ENCODE measurements around the gene P3R3URF. TPM values are rescaled to one million over a fixed set of nuclear protein-coding genes. Genes with fewer than 3 reads are reported as not detected.
"Not testable (repeated sequence)": the region's sequence is repeated elsewhere in the genome, so short reads cannot be mapped to it uniquely, and the experiment has no call there.

The P3R3URF gene
- polyA plus RNA-seq, result not detected

DNA sequence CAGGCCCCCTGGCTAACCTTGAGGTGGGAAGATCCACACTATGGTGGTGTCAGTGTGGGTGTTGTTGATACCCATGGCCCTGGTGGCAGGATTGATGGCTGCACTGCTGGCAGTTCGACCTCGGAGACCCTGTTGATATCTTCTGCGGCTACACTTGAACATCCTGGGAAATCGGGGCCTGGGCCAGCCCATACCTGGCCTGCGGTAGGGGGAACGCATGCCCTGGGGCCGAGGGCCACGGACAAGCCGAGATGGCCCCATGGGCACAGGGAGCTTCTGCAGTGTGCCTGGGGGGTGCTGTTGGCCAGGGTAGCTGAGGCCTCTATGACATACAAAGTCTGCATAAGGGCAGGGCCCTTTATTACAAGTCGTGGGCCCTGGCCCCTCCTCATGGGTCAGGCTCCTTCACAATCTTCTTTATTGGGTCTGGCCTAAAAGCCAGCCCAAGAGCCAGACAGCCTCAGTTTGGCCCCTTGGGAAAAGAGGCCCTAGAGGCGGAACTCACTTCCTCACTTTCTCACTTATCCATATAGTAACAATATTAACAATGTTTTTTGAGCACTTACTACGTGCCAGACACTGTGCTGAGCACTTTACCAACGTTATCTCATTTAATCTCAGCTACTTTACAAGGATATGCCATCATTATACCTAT lies at the start of gene P3R3URF:
Gene P3R3URF, minus strand, starts transcription at position 278 of the 655 bp plus-strand sequence. Its CDS starts 17 bp downstream, at position 261.
- no peak within 1 kb of the TSS for H3K27ac Mint-ChIP-seq
- H3K4me3 Mint-ChIP-seq, result no peak within 1 kb of the TSS
- peaks cover 0 to 1% (median 0%) of the 10 kb centered on the region in 6 donors for H3K9me3 Mint-ChIP-seq
- peaks cover 0 to 4% (median 2%) of the 10 kb centered on the region in 3 donors for H3K27me3 Mint-ChIP-seq (ENCODE audit: low read depth in 3 of 3)
- no peaks in the 10 kb centered on the region for H3K4me1 Mint-ChIP-seq
- DNase-seq, result no peak
- H3K36me3 Mint-ChIP-seq, result no peaks in the 10 kb centered on the region

DNA sequence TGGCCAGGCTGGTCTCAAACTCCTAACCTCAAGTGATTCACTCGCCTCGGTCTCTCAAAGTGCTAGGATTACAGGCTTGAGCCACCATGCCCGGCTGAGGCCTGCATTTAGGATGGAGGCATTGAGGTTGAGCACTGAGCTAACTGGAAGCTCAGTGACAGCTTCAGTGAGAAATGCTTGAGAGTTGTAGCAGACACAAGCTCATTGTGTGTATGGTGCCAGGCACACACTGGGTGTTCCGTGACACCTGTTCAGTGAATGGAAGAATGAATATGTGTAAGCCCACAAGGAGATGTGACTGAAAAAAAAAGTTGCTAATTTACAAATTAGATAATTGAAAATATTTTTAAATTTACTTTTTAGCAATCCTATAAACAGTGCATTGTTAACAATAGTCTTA lies 48.7 kb upstream of the P3R3URF start:
- peaks cover 0 to 6% (median 2%) of the 10 kb centered on the region in 3 donors for H3K27me3 Mint-ChIP-seq (ENCODE audit: low read depth in 3 of 3)
- H3K4me1 Mint-ChIP-seq, result peaks cover 0 to 2% of the 10 kb centered on the region in 2 donors
- no peak overlapping the region for H3K27ac Mint-ChIP-seq

DNA sequence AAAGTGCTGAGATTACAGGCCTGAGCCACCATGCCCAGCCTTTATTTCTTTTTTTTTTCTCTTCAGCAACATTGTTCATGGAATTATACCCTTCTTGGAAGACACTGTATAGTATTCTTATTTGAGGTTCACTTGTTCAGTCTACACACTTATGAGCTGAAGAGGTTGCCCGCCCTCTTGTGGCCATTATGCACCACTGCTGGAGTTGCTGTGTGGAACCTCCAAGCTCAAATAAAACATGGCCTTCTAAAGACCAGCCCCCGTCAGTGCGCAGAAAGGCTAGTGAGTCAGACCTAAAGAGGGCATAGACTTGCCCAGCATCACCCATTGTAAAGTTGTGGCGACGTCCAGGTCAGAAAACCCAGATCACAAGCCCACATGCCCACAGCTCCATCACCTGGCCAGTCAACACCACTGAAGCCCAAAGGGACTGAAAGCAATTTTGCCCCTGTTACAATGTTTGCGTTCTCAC lies 47.2 kb upstream of the P3R3URF start:
- H3K4me3 Mint-ChIP-seq, result no peak overlapping the region
- peaks cover 0 to 6% (median 2%) of the 10 kb centered on the region in 3 donors for H3K27me3 Mint-ChIP-seq (ENCODE audit: low read depth in 3 of 3)
- no peaks in the 10 kb centered on the region for H3K9me3 Mint-ChIP-seq
- peak overlapping the region in 1 of 6 donors; percentile 19 for H3K27ac Mint-ChIP-seq
- peak; percentile 38 to 54 (median 41) for DNase-seq
- H3K4me1 Mint-ChIP-seq, result peaks cover 0 to 2% of the 10 kb centered on the region in 2 donors
- no peaks in the 10 kb centered on the region for H3K36me3 Mint-ChIP-seq

More for the DNA sequence above, 48.7 kb upstream of the P3R3URF start:
- DNase-seq, result no peak
- Mint-ChIP-seq H3K9me3 (no peaks in the 10 kb centered on the region), H3K4me3 (no peak overlapping the region), H3K36me3 (no peaks in the 10 kb centered on the region)

DNA sequence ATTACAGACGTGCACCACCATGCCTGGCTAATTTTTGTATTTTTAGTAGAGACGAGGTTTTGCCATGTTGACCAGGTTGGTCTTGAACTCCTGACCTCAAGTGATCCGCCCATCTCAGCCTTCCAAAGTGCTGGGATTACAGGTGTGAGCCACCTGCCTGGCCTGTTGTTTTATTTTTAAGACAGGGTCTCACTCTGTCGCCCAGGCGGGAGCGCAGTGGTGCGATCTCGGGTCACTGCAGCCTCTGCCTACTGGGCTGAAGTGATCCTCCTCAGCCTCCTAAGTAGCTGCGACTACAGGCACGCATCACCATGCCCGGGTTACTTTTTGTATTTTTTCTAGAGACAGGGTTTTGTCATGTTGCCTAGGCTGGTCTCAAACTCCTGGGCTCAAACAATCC lies 46.8 kb upstream of the P3R3URF start:
- not testable (repeated sequence) for H3K27me3 Mint-ChIP-seq (ENCODE audit: low read depth in 3 of 3); H3K4me3 Mint-ChIP-seq

DNA sequence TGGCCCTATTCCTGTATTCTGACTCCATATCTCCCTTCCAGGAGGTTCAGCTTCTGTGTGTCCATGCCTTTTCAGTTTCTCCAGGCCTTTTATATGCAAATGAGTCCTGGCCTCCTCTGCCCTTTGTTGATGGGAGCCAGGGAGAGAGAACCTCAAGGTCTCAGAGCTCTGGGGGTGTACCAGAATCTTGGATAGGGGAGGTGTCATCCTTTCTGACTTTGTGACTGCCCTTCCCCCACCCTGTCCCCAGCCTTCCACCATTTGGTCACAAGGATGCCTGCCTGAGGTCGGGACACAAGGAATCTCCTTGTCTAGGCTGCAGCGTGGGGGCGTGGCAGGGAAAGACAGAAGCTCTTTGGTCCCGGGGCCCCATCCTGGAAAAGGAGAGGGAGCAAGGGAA lies 45.5 kb upstream of the P3R3URF start:
- peaks cover 0 to 2% of the 10 kb centered on the region in 2 donors for H3K4me1 Mint-ChIP-seq
- no peaks in the 10 kb centered on the region for H3K36me3 Mint-ChIP-seq
- no peak for DNase-seq
- no peaks in the 10 kb centered on the region for H3K9me3 Mint-ChIP-seq
- H3K4me3 Mint-ChIP-seq, result no peak overlapping the region
- H3K27me3 Mint-ChIP-seq (ENCODE audit: low read depth in 3 of 3), result peaks cover 0 to 6% (median 0%) of the 10 kb centered on the region in 3 donors
- no peak overlapping the region for H3K27ac Mint-ChIP-seq

More for the DNA sequence above, 46.8 kb upstream of the P3R3URF start:
- not testable (repeated sequence) for DNase-seq, H3K4me1 Mint-ChIP-seq, H3K9me3 Mint-ChIP-seq, H3K27ac Mint-ChIP-seq, H3K36me3 Mint-ChIP-seq

DNA sequence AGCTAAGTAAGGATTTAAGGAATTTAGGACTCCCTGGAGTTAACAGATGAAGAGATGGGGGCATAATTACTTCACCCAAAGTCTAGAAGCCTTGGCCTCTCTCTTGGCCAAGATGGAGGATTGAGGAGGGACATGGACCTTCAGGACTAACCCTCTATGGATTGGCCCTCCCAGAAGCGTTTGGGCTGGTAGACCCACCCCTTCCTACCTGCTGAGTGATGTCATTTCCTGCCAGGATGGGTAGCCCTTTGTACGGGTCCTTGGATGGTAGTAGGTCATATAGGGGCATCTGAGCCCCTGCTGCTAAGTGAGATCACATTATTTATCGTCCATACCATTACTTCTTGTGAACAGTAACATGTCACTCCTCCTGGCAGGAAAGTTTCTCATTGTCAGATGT lies 44.5 kb upstream of the P3R3URF start:
- no peak overlapping the region for H3K27ac Mint-ChIP-seq
- H3K4me3 Mint-ChIP-seq, result no peak overlapping the region

DNA sequence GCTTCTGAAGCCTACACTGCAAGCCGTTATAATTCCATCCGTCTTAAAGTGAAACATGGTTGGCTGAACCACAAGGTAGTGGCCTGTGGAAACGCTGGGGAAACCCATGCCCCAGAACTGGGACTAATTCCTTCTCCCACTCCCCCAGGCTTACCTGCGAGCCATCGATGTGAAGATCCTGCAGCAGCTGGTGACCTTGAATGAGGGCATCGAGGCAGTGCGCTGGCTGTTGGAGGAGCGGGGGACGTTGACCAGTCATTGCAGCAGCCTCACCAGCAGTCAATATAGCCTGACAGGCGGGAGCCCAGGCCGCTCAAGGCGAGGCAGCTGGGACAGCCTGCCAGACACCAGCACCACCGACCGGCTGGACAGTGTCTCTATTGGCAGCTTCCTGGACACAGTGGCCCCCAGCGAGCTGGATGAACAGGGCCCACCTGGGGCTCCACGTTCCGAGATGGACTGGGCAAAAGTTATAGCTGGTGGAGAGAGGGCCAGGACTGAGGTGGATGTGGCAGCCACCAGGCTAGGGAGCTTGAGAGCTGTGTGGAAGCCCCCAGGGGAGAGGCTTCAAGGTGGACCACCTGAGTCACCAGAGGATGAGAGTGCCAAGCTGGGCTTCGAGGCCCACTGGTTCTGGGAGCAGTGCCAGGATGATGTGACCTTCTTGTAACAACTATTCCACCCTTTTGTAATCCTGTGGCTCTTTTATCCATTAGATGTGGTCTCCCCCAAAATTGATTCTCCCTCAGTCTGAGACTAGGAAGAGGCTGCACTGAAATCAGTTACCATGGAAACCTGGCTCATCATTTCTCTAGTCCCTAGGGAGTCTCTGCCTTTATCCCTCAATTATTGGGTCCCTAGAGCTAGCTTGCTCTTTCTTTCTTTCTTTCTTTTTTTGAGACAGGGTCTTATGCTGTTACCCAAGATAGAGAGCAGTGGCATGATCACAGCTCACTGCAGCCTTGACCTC lies 43.5 kb upstream of the P3R3URF start:
- Mint-ChIP-seq H3K9me3 (no peaks in the 10 kb centered on the region), H3K27me3 (ENCODE audit: low read depth in 3 of 3) (peaks cover 0 to 6% (median 0%) of the 10 kb centered on the region in 3 donors), H3K36me3 (no peaks in the 10 kb centered on the region), H3K4me1 (peaks cover 0 to 2% of the 10 kb centered on the region in 2 donors), H3K27ac (no peak overlapping the region), H3K4me3 (no peak overlapping the region)
- DNase-seq, result no peak

More for the DNA sequence above, 44.5 kb upstream of the P3R3URF start:
- no peak for DNase-seq
- peaks cover 0 to 6% (median 0%) of the 10 kb centered on the region in 3 donors for H3K27me3 Mint-ChIP-seq (ENCODE audit: low read depth in 3 of 3)
- H3K4me1 Mint-ChIP-seq, result peaks cover 0 to 2% of the 10 kb centered on the region in 2 donors
- H3K9me3 Mint-ChIP-seq, result no peaks in the 10 kb centered on the region
- H3K36me3 Mint-ChIP-seq, result no peaks in the 10 kb centered on the region

DNA sequence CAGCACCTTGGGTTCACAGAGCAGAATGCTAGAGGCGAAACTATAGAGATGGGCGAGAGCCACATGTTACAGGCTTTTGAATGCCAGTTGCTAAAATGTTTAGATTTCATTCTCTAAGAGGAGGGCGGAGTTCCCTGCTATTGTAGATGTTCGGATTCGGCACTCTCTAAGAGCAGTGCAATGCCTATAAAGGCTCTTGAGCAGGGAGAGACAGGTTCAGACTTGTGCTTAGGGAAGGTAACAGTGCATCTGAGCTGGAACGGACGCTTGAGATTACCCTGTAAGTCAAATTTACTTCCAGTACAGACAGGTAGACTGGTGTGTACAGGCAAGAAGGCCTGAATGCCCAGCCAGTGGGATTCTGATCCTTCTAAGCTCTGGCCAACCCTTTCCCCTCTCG lies 42.2 kb upstream of the P3R3URF start:
- Mint-ChIP-seq H3K9me3 (no peaks in the 10 kb centered on the region), H3K36me3 (no peaks in the 10 kb centered on the region), H3K27me3 (ENCODE audit: low read depth in 3 of 3) (peaks cover 0 to under 1% (median 0%) of the 10 kb centered on the region in 3 donors), H3K4me3 (no peak overlapping the region), H3K4me1 (no peaks in the 10 kb centered on the region), H3K27ac (no peak overlapping the region)
- DNase-seq, result no peak

DNA sequence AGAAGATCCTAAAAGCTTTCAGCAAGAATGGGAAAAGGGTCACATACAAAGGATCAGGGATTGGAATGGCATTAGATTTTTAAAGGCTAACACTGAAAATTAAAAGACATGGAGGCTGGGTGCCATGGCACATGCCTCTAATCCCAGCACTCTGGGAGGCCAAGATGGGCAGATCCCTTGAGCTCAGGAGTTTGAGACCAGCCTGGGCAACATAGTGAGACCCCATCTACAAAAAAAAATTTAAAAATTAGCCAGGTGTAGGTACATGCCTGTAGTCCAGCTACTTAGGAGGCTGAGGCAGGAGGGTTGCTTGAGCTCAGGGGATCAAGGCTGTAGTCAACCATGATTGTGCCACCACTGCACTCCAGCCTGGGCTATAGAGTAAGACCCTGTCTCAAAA lies 39.2 kb upstream of the P3R3URF start:
- Mint-ChIP-seq H3K27ac (no peak overlapping the region), H3K4me3 (no peak overlapping the region), H3K27me3 (ENCODE audit: low read depth in 3 of 3) (no peaks in the 10 kb centered on the region), H3K9me3 (no peaks in the 10 kb centered on the region), H3K36me3 (no peaks in the 10 kb centered on the region), H3K4me1 (no peaks in the 10 kb centered on the region)
- DNase-seq, result no peak

DNA sequence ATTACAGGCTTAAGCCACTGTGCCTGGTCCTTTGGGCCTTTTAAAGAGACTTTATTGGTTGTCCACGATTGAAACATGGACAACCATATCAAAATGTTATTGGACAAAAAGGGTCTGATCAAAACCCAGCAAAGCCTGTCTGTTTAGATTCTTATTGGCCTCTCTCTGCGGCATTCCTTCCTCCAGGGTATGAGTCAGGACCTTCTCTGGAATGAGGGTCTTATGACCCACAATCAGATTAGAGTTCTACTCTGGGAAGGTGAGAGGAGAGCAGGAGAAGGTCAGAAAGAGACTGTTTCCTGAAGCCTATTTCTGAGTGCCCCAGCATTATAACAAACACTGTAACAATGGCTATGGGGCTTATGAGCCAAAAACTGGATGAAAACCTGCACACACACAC lies 34.8 kb upstream of the P3R3URF start:
- Mint-ChIP-seq H3K27ac (no peak overlapping the region), H3K36me3 (no peaks in the 10 kb centered on the region), H3K9me3 (no peaks in the 10 kb centered on the region), H3K4me1 (no peaks in the 10 kb centered on the region), H3K27me3 (ENCODE audit: low read depth in 3 of 3) (no peaks in the 10 kb centered on the region), H3K4me3 (no peak overlapping the region)
- no peak for DNase-seq

DNA sequence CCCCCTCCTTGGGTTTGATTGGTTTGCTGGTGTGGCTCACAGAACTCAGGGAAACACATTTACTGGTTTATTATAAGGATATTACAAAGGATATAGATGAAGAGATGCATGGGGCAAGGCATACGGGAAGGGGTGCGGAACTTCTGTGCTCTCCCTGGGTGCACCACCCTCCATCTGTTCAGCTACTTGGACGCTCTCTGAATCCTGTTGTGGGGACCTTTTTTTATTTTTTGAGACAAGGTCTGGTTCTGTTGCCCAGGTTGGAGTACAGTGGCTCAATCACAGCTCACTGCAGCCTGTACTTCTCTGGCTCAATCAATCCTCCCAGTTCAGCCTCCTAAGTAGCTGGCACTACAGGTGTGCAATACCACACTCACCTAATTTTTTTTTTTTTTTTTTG lies 34.3 kb upstream of the P3R3URF start:
- no peaks in the 10 kb centered on the region for H3K27me3 Mint-ChIP-seq (ENCODE audit: low read depth in 3 of 3)
- H3K4me1 Mint-ChIP-seq, result no peaks in the 10 kb centered on the region
- no peak for DNase-seq
- no peaks in the 10 kb centered on the region for H3K36me3 Mint-ChIP-seq
- H3K27ac Mint-ChIP-seq, result no peak overlapping the region
- H3K4me3 Mint-ChIP-seq, result no peak overlapping the region
- H3K9me3 Mint-ChIP-seq, result no peaks in the 10 kb centered on the region

DNA sequence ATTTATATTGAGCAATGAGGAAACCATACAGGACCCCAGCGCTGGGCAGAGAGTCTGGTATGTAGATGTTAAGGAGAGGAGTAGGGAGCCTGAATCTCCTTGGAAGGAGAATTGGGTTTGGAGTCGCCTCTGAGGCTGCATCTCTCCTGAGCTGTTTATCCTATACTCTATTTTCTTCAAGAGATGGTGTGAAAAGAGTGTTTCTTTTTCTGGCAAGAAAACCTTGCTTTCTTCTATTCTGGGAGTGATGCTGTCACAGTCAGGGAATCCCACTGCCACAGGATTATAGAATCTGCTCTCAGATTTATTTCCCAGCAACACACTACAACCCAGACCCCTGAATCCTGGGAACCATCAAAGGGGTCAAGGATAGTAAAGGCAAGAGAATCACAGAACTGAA lies 30.1 kb upstream of the P3R3URF start:
- no peak overlapping the region for H3K4me3 Mint-ChIP-seq
- no peaks in the 10 kb centered on the region for H3K36me3 Mint-ChIP-seq
- H3K9me3 Mint-ChIP-seq, result no peaks in the 10 kb centered on the region
- H3K27me3 Mint-ChIP-seq (ENCODE audit: low read depth in 3 of 3), result peaks cover 2 to 6% (median 4%) of the 10 kb centered on the region in 3 donors
- no peak overlapping the region for H3K27ac Mint-ChIP-seq
- peaks cover 9% of the 10 kb centered on the region in 2 donors for H3K4me1 Mint-ChIP-seq
- DNase-seq, result no peak

DNA sequence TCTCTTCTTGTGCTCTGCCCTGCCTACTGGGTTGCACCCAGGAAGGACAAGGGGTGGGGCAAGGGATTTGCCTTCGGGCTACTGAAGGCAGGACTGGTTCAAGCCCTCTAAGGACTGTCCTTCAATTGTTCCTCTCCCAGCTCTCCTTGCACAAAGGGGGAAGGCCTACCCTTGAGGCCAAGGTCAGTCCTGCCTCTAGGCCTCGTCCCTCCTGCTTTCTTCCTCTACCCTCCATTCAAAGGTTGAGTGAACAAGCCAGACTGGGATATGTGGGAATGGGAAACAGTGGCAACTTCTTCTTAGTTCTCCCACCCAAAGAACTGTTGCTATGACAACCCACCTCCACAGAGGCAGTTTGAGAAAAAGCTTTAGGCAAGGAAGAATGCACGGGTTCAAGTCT lies 29.5 kb upstream of the P3R3URF start:
- Mint-ChIP-seq H3K27me3 (ENCODE audit: low read depth in 3 of 3) (peaks cover 2 to 6% (median 4%) of the 10 kb centered on the region in 3 donors), H3K4me1 (peaks cover 9% of the 10 kb centered on the region in 2 donors), H3K4me3 (no peak overlapping the region), H3K9me3 (no peaks in the 10 kb centered on the region), H3K27ac (no peak overlapping the region), H3K36me3 (no peaks in the 10 kb centered on the region)
- no peak for DNase-seq

DNA sequence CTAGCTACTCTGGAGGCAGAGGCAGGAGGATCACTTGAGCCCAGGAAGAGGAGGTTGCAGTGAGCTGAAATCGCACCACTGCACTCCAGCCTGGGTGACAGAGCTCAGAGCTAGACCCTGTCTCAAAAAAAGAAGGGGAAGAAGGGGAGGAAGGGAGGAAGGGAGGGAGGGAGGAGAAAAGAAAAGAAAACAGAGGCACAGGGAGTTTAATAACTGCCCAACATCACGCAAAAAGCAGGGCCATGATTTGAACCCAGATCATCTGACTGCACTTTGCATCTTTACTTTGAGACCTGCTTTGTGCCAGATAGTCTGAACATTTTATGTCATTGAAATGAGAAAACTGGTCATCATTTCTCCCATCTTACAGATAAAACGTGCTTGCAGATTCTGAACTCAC lies 28.9 kb upstream of the P3R3URF start:
- peaks cover 9% of the 10 kb centered on the region in 2 donors for H3K4me1 Mint-ChIP-seq
- no peaks in the 10 kb centered on the region for H3K9me3 Mint-ChIP-seq
- DNase-seq, result no peak
- H3K27ac Mint-ChIP-seq, result peak overlapping the region in 1 of 6 donors; percentile 16
- no peak overlapping the region for H3K4me3 Mint-ChIP-seq
- H3K27me3 Mint-ChIP-seq (ENCODE audit: low read depth in 3 of 3), result peaks cover 3 to 6% (median 4%) of the 10 kb centered on the region in 3 donors
- no peaks in the 10 kb centered on the region for H3K36me3 Mint-ChIP-seq
